Common myeloid progenitor, CD34-positive (primary cell): ENCODE measurements around the gene CUEDC1.

Experiments
- CTCF ChIA-PET: fragments of 350-600 bp; sonication (Branson Sonifier 250); formaldehyde crosslinking; loops from one replicate; lab custom pipeline; 2021; ENCODE audit warnings: antibody characterized with exemption; lab: Charles Lee
- POLR2A ChIA-PET: fragments of 350-600 bp; sonication (Branson Sonifier 250); formaldehyde crosslinking; loops from one replicate; lab custom pipeline; 2021; ENCODE audit warnings: antibody characterized with exemption; lab: Charles Lee
- DNase-seq, 3 donors: peaks; one replicate each; pipeline versions ENCODE4 v3.0.0 to v3.0.0-alpha.2; 2013
- H3K27ac ChIP-seq, 2 experiments: 1 replicate in 1 of 2; 2 replicates in 1 of 2; pipeline ENCODE4 v1.7.0; 2013; ENCODE audit warnings: inconsistent platforms in 2 of 2, low read length in 2 of 2, mild to moderate bottlenecking in 2 of 2, low read depth in 1 of 2, moderate library complexity in 1 of 2; ENCODE audit not compliant: severe bottlenecking in 2 of 2, insufficient read depth in 1 of 2, poor library complexity in 1 of 2
- H3K27me3 ChIP-seq, 5 experiments: replicated peaks in 2 of 5; 1 replicate in 3 of 5; 2 replicates in 2 of 5; pipeline versions ENCODE4 v1.6.1 to v1.7.0; 2013; ENCODE audit warnings: low read length in 4 of 5, mild to moderate bottlenecking in 2 of 5, moderate library complexity in 2 of 5, inconsistent platforms in 1 of 5; ENCODE audit not compliant: insufficient read depth in 5 of 5, control insufficient read depth in 4 of 5
- H3K36me3 ChIP-seq, 4 experiments: 1 replicate in 2 of 4; 2 replicates in 2 of 4; pipeline versions ENCODE4 v1.6.1 to v1.7.0; 2013; ENCODE audit warnings: low read length in 3 of 4, control low read depth in 1 of 4, mild to moderate bottlenecking in 1 of 4; ENCODE audit not compliant: control insufficient read depth in 4 of 4, insufficient read depth in 4 of 4
- H3K4me1 ChIP-seq, 4 experiments: 1 replicate in 3 of 4; 2 replicates in 1 of 4; pipeline versions ENCODE4 v1.6.1 to v1.7.1; 2013; ENCODE audit warnings: low read length in 3 of 4, mild to moderate bottlenecking in 3 of 4, control low read depth in 1 of 4, inconsistent platforms in 1 of 4, moderate library complexity in 1 of 4; ENCODE audit not compliant: control insufficient read depth in 4 of 4, insufficient read depth in 4 of 4; ENCODE audit errors: control extremely low read depth in 1 of 4
- H3K4me3 ChIP-seq, 7 experiments: 1 replicate in 4 of 7; 2 replicates in 3 of 7; pipeline versions ENCODE4 v1.5.1 to v1.7.0; 2013; ENCODE audit warnings: mild to moderate bottlenecking in 7 of 7, low read length in 6 of 7, moderate library complexity in 6 of 7, inconsistent platforms in 2 of 7, low read depth in 2 of 7, control low read depth in 1 of 7; ENCODE audit not compliant: insufficient read depth in 4 of 7, control insufficient read depth in 1 of 7; ENCODE audit errors: extremely low read depth in 1 of 7
- H3K9me3 ChIP-seq, 5 experiments: 1 replicate in 4 of 5; 2 replicates in 1 of 5; pipeline versions ENCODE4 v1.6.1 to v1.7.1; 2013; ENCODE audit warnings: low read length in 4 of 5, mild to moderate bottlenecking in 2 of 5, inconsistent platforms in 1 of 5, low read depth in 1 of 5, moderate library complexity in 1 of 5; ENCODE audit not compliant: control insufficient read depth in 4 of 5, insufficient read depth in 2 of 5; ENCODE audit errors: control extremely low read depth in 1 of 5
- WGBS: methylation state at CpG from one replicate; pipeline ENCODE4 v1.1.5; 2013; ENCODE audit not compliant: insufficient coverage; 5-methylcytosine and 5-hydroxymethylcytosine counted together

CUEDC1 gene

GRCh38 chr17:57858838-57859237 lies 96.4 kb downstream of the CUEDC1 start:
- Histone ChIP-seq H3K9me3 (no peaks in the 10 kb centered on the region), H3K4me3 (no peak overlapping the region), H3K4me1 (peaks cover 3 to 48% (median 33%) of the 10 kb centered on the region in 4 experiments), H3K27me3 (peaks cover 0 to 8% (median 4%) of the 10 kb centered on the region in 5 experiments), H3K36me3 (no peaks in the 10 kb centered on the region), H3K27ac (no peak overlapping the region)
- ChIA-PET CTCF (interaction anchor here (0.9 to 21.3 kb wide), 17 partner anchors 15 to 254 kb away, joined by 3 to 443 read pairs (median 6); partner anchors contain the start of genes CUEDC1 and VEZF1), POLR2A (interaction anchor here (0.6 to 1.4 kb wide), 2 partner anchors 136 to 160 kb away, joined by 3 to 4 read pairs; no protein-coding TSS in a partner anchor)
- WGBS: 97% methylated on average over 5 of the region's 5 CpGs
- no peak for DNase-seq

DNA sequence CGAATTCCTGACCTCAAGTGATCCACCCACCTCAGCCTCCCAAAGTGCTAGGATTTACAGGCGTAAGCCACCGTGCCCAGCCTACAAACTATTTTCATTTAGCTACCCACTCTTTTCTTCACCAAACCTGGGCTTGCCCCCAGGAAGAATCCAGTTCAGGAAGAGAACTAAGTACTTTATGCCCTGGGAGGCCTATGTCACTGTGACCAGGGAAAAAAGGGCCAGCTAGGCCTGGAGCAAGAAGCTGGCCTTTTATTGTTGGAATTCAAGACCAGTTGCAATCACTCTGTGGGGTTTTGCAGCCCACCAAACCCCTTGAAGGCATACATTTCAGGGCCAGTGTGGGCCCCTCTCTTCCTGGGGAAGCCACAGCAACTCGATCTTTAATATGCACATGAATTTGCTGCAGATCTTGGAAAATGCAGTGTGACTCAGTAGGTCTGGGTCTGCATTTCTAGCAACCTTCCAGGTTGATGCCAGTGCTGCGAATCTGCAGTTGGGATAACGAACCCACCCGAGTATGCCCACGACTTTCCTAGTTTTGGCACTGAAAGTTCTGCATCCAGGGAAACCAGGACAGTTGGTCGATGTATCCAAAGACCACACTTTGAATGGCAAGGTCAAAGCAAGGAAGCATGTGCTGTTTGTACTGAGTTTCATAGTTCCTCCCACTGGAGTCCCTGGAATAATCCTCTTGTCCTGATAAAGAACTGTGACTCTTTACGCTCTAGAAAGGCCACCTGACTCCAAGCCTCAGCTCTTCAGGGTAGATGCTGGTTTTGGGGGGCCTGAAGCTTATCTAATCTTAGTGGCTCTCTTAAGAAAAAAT lies 98.2 kb downstream of the CUEDC1 start:
- peaks cover 3 to 54% (median 38%) of the 10 kb centered on the region in 4 experiments for H3K4me1 ChIP-seq
- H3K27ac ChIP-seq: no peak overlapping the region
- WGBS: 87% methylated on average over 10 of the region's 10 CpGs
- POLR2A ChIA-PET: interaction anchor here (0.6 kb wide), 1 partner anchor 119 kb away, joined by 3 read pairs; no protein-coding TSS in a partner anchor
- no peaks in the 10 kb centered on the region for H3K9me3 ChIP-seq
- H3K4me3 ChIP-seq: no peak overlapping the region
- H3K27me3 ChIP-seq: peaks cover 0 to 2% (median 2%) of the 10 kb centered on the region in 5 experiments
- DNase-seq: no peak
- CTCF ChIA-PET: interaction anchor here (0.7 to 21.3 kb wide), 16 partner anchors 17 to 279 kb away, joined by 3 to 443 read pairs (median 8); partner anchors contain the start of genes CUEDC1 and VEZF1
- H3K36me3 ChIP-seq: no peaks in the 10 kb centered on the region

GRCh38 chr17:57855391-57856035 lies 99.7 kb downstream of the CUEDC1 start:
- no peaks in the 10 kb centered on the region for H3K36me3 ChIP-seq
- H3K4me1 ChIP-seq: peaks cover 7 to 54% (median 37%) of the 10 kb centered on the region in 4 experiments
- ChIA-PET POLR2A (interaction anchor here (0.6 to 0.7 kb wide), 3 partner anchors 13 to 413 kb away, joined by 3 to 5 read pairs (median 3); no protein-coding TSS in a partner anchor), CTCF (interaction anchor here (0.6 to 21.3 kb wide), 16 partner anchors 18 to 317 kb away, joined by 3 to 443 read pairs (median 4); partner anchors contain the start of genes SRSF1 and VEZF1)
- no peaks in the 10 kb centered on the region for H3K9me3 ChIP-seq
- 86% methylated on average over 3 of the region's 6 CpGs for WGBS
- H3K27me3 ChIP-seq: peaks cover 0 to 2% (median 0%) of the 10 kb centered on the region in 5 experiments
- no peak for DNase-seq
- no peak overlapping the region for H3K27ac ChIP-seq
- no peak overlapping the region for H3K4me3 ChIP-seq

DNA sequence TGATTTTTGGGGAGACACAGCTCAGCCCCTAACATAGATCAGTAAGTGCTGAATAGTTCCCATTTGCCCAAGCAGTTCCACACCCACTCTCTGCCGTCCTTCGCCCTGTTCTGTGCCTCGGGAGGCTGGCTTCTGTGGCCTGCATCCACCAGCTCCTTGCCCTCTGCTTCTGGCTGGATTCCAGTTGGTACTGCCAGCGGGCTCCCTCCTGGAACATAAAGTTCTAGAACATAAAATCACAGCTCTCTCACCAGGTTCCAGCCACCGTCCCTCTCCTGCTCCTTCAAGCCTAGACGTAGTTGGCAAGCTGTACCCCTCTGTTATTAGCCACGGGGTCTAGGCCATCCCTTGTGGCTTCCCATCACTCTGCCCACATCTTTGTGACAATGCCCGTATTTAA lies 101.5 kb downstream of the CUEDC1 start:
- ChIA-PET POLR2A (interaction anchor here (0.6 kb wide), 1 partner anchor 33 kb away, joined by 3 read pairs; no protein-coding TSS in a partner anchor), CTCF (interaction anchor here (0.9 to 21.3 kb wide), 7 partner anchors 9 to 142 kb away, joined by 3 to 443 read pairs (median 3); partner anchors contain the start of gene VEZF1)
- Histone ChIP-seq H3K27ac (no peak overlapping the region), H3K9me3 (no peaks in the 10 kb centered on the region), H3K27me3 (peaks cover 0 to 2% (median 0%) of the 10 kb centered on the region in 5 experiments), H3K36me3 (no peaks in the 10 kb centered on the region), H3K4me3 (no peak overlapping the region), H3K4me1 (peaks cover 12 to 58% (median 41%) of the 10 kb centered on the region in 4 experiments)
- DNase-seq: no peak
- 94% methylated on average over 8 of the region's 8 CpGs for WGBS

GRCh38 chr17:57852955-57853328 lies 102.3 kb downstream of the CUEDC1 start:
- CTCF ChIA-PET: interaction anchor here (0.9 to 21.3 kb wide), 6 partner anchors 10 to 143 kb away, joined by 3 to 443 read pairs (median 4); partner anchors contain the start of gene VEZF1

DNA sequence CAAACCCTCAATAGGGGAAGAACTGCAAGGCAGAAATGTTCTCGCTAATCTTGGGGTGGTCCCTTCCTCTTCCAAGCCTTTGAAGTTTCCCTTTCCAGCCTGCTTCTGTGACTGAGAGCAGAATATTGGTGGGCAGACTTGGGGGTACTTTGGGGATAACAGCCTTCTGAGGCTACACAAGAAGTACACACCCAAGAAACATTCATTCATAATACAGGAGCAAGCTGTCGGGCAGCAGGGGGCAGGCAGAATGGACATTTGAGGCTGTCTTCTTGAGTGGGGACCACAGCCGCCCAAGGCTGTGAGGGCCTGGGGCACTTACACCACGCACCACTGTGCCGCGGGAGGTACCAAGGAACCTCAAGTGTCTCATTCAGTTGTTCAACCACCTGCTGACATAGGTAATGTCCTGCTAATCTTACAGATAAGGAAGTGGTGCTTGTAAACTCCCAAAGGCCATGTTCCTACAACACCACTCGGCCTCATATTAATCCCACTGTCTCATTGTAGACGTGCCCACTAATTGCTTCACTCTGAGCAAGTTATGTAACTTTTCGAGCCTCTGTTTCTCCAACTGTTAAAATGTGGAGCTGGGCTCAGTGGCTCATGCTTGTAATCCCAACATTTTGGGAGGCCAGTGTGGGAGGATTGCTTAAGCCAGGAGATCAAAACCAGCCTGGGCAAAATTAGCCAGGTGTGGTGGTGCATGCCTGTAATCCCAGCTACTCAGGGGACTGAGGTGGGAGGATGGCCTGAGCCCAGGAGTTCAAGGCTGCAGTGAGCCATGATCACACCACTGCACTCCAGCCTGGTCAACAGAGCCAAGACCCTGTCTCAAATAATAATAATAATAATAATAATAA lies 102.9 kb downstream of the CUEDC1 start:
- POLR2A ChIA-PET: no interaction called here

More at GRCh38 chr17:57852955-57853328, 102.3 kb downstream of the CUEDC1 start:
- H3K4me1 ChIP-seq: peaks cover 14 to 62% (median 46%) of the 10 kb centered on the region in 4 experiments
- no peak for DNase-seq
- no peaks in the 10 kb centered on the region for H3K27me3 ChIP-seq
- H3K36me3 ChIP-seq: no peaks in the 10 kb centered on the region
- H3K4me3 ChIP-seq: no peak overlapping the region
- H3K9me3 ChIP-seq: no peaks in the 10 kb centered on the region
- 100% methylated on average over 1 of the region's 6 CpGs for WGBS
- POLR2A ChIA-PET: no interaction called here
- H3K27ac ChIP-seq: no peak overlapping the region

More for the DNA sequence above, 102.9 kb downstream of the CUEDC1 start:
- H3K36me3 ChIP-seq: no peaks in the 10 kb centered on the region
- peaks cover 14 to 63% (median 46%) of the 10 kb centered on the region in 4 experiments for H3K4me1 ChIP-seq
- peak overlapping the region in 3 of 7 experiments; percentile 4 to 48 (median 28) for H3K4me3 ChIP-seq
- H3K27me3 ChIP-seq: no peaks in the 10 kb centered on the region
- H3K27ac ChIP-seq: peak overlapping the region in 1 of 2 experiments; percentile 47
- DNase-seq: no peak
- no peaks in the 10 kb centered on the region for H3K9me3 ChIP-seq
- 90% methylated on average over 9 of the region's 9 CpGs for WGBS
- CTCF ChIA-PET: interaction anchor here (0.7 to 21.3 kb wide), 8 partner anchors 9 to 144 kb away, joined by 3 to 443 read pairs (median 4); partner anchors contain the start of gene VEZF1
